Heart left ventricle (tissue), 13 donors: ENCODE data around the gene DNAJC11.

Source experiments
- CTCF ChIP-seq, 12 donors: fragments of 200-600 bp; sonication (generic) in 4 of 12; IDR thresholded peaks; one replicate each; pipeline versions ENCODE4 v1.5.0 to v1.8.0; 2018 to 2022; ENCODE audit warnings: antibody characterized with exemption in 12 of 12, mild to moderate bottlenecking in 5 of 12
- POLR2A ChIP-seq, 2 donors: fragments of 450-650 bp; IDR thresholded peaks; one replicate each; pipeline ENCODE4 v1.6.1; 2017; ENCODE audit warnings: antibody characterized with exemption in 2 of 2, mild to moderate bottlenecking in 2 of 2, moderate library complexity in 2 of 2
- donor health status: ischemic (EF 13 %, LVEDD 7.1; RV severe dilation, severe dysfunction).
- donor health status: DM: no; HTN: yes; CAD: no.
- donor health status: DM: no; HTN: no; CAD: no.
- donor health status: ischemic (EF 25% LVEDD 6.9; RV normal size, moderate dysfunction).
- donor health status: ischemic (EF 25% LVEDD 5.7; RV mildly dilated, moderate dysfunction).
- donor health status: ischemic (EF 35%, LVEDD 5.7; RV mildly dilated, moderate dysfunction).
- donor health status: nonischemic (EF 11% LVEDD 7.7; RV severe dilation, severe dysfunction).
- donor health status: DM: yes; HTN: yes; CAD: no.
- donor health status: PGD.
- donor health status: ischemic (EF 29% LVEDD 5.4; RV normal size, mild dysfunction).
- donor health status: nonischemic (EF 23%, LVEDD 6.1; RV moderate dilation, normal function).

GRCh38 chr1:6747674-6748073, 46.1 kb upstream of the DNAJC11 start:
- no peak for TF ChIP-seq POLR2A (IDR thresholded peaks at IDR 0.05)
- TF ChIP-seq CTCF (IDR thresholded peaks at IDR 0.05): no peak
